MCF 10A (cell line): ENCODE measurements around the gene GNAO1. TPM values are rescaled to one million over a fixed set of nuclear protein-coding genes. Genes with fewer than 3 reads are reported as not detected.

Source experiments
- BruUV-seq: library from RNA; stranded (reverse); fragments of 400-500 nt; replicated peaks from 2 replicates; lab custom pipeline; 2021; lab: Mats Ljungman, UMichigan
- CTCF ChIA-PET: fragments of 300-600 bp; sonication (Branson Sonifier 250); formaldehyde crosslinking; extraction: SDS; loops from one replicate; lab custom pipeline; 2021; ENCODE audit warnings: antibody characterized with exemption, inconsistent platforms; lab: Yijun Ruan, JAX
- POLR2A ChIA-PET: fragments of 300-600, 350-650 bp; sonication (Branson Sonifier 250); formaldehyde crosslinking; extraction: SDS; loops from one replicate; lab custom pipeline; 2020; ENCODE audit warnings: antibody characterized with exemption, inconsistent platforms; lab: Yijun Ruan, JAX
- DNase-seq: peaks from one replicate; pipeline ENCODE4 v3.0.0-alpha.2; 2018; ENCODE audit not compliant: unreplicated experiment
- H3K27ac Mint-ChIP-seq: one replicate; pipeline ENCODE4 v1.8.0; 2022; ENCODE audit warnings: mild to moderate bottlenecking, low read depth, mixed read lengths; ENCODE audit not compliant: unreplicated experiment
- H3K27me3 Mint-ChIP-seq: one replicate; pipeline ENCODE4 v1.8.0; 2022; ENCODE audit warnings: mixed read lengths; ENCODE audit not compliant: insufficient read depth, unreplicated experiment
- H3K36me3 Mint-ChIP-seq: one replicate; pipeline ENCODE4 v1.8.0; 2022; ENCODE audit warnings: mild to moderate bottlenecking, moderate library complexity, mixed read lengths; ENCODE audit not compliant: insufficient read depth, unreplicated experiment
- H3K4me1 Mint-ChIP-seq: one replicate; pipeline ENCODE4 v1.8.0; 2022; ENCODE audit warnings: mixed read lengths; ENCODE audit not compliant: insufficient read depth, unreplicated experiment
- H3K4me3 Mint-ChIP-seq: one replicate; pipeline ENCODE4 v1.8.0; 2022; ENCODE audit warnings: mild to moderate bottlenecking, moderate library complexity, mixed read lengths; ENCODE audit not compliant: unreplicated experiment
- H3K9me3 Mint-ChIP-seq: one replicate; pipeline ENCODE4 v1.8.0; 2022; ENCODE audit warnings: mixed read lengths; ENCODE audit not compliant: unreplicated experiment
- intact Hi-C: fragments of 100-400 bp; cut with micrococcal nuclease; formaldehyde crosslinking; loops from 2 replicates; pipeline ENCODE4 v1.14.1; 2022
- total RNA-seq: library from RNA; stranded (reverse); gene quantifications from 2 replicates; pipeline ENCODE4 v1.2.3, GENCODE V29; 2022
- TF ChIP-seq, protein P1 (sequence below): fragments of 200-600 bp; IDR thresholded peaks from one replicate; pipeline ENCODE4 v1.8.0; 2022; ENCODE audit warnings: antibody characterized with exemption, mild to moderate bottlenecking; ENCODE audit not compliant: unreplicated experiment

Gene GNAO1
- total RNA-seq, 1 experiment from 2014 or later, result 0.44 TPM

DNA sequence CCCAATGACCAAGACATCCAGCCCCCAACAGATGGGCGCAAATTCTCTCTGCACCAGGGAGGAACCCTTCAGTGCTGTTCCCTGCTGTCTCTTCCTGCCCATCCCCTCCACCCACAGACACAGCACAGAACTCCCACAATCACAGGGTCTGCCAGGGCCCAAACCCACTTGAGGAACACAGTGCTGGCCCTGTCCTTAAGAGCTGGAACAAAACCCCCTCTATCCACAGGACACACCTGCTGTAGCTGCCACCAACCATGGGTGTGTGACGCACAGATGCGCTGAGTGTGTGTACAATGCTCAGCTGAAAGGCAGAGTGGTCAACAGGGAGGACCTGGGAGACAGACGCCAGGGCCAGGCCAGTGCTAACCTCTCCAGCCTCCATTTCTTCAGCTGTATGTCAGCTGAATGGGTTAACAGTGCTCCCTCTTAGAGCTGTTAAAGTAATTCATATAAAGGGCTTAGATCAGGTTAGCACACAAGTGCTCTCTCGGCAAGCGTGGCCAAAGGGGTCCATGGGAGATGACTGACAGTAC, 172.0 kb downstream of the GNAO1 start:
- TF ChIP-seq, protein P1, sequence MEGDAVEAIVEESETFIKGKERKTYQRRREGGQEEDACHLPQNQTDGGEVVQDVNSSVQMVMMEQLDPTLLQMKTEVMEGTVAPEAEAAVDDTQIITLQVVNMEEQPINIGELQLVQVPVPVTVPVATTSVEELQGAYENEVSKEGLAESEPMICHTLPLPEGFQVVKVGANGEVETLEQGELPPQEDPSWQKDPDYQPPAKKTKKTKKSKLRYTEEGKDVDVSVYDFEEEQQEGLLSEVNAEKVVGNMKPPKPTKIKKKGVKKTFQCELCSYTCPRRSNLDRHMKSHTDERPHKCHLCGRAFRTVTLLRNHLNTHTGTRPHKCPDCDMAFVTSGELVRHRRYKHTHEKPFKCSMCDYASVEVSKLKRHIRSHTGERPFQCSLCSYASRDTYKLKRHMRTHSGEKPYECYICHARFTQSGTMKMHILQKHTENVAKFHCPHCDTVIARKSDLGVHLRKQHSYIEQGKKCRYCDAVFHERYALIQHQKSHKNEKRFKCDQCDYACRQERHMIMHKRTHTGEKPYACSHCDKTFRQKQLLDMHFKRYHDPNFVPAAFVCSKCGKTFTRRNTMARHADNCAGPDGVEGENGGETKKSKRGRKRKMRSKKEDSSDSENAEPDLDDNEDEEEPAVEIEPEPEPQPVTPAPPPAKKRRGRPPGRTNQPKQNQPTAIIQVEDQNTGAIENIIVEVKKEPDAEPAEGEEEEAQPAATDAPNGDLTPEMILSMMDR, result no peak
- Mint-ChIP-seq H3K9me3 (no peaks in the 10 kb centered on the region), H3K4me1 (no peaks in the 10 kb centered on the region), H3K27ac (no peak overlapping the region), H3K36me3 (peaks cover 39% of the 10 kb centered on the region), H3K4me3 (no peak overlapping the region), H3K27me3 (no peaks in the 10 kb centered on the region)
- intact Hi-C loops, result no loop called here
- CTCF ChIA-PET, result interaction anchor here (0.6 to 9.3 kb wide), 2 partner anchors 27 to 42 kb away, joined by 3 to 233 read pairs; no protein-coding TSS in a partner anchor
- BruUV-seq, result no TSS peak
- POLR2A ChIA-PET, result no interaction called here
- DNase-seq, result no peak

DNA sequence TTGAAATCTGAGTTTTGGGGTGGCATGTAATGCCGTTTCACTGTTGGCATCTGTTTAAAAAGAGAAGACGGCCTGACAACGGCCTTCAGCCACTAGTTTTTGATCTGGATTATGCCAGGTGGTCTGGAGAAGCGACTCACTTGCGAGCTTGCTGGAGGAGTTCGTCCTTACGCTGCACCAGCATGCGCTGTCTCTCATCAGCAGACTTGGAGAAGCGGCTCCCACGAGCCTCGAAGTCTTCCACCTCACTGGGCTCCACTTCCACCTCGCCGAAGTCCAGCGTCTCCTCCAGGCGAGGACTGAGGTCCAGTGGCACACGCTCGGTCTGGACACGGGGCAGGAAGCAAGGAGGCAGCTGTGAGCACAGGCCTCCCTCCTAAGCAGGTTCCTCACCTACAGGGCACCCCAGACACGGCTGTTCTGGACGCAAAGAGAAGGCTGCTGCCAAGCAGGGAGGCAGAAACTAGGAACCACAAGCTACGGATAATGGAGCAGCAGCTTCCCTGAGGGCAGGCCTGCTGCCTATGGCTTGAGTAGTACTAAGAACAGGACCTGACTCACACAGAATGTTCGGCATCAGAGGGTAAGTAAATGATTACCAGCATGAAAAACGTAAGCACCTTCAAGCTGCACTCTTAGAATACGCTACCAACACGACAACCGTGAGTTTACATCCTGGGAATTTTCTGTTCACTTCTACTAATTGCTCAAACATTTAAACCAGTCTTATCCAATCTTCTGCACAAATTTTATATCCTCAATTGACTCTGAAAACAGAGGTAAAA, 172.7 kb downstream of the GNAO1 start:
- intact Hi-C loops, result no loop called here
- BruUV-seq, result no TSS peak
- no peak for DNase-seq
- CTCF ChIA-PET, result interaction anchor here (0.6 to 9.3 kb wide), 4 partner anchors 8 to 101 kb away, joined by 3 to 233 read pairs (median 6); no protein-coding TSS in a partner anchor
- TF ChIP-seq, protein P1, result no peak
- POLR2A ChIA-PET, result no interaction called here
- H3K4me3 Mint-ChIP-seq, result no peak overlapping the region
- no peaks in the 10 kb centered on the region for H3K27me3 Mint-ChIP-seq
- H3K4me1 Mint-ChIP-seq, result no peaks in the 10 kb centered on the region
- H3K36me3 Mint-ChIP-seq, result peaks cover 46% of the 10 kb centered on the region
- no peaks in the 10 kb centered on the region for H3K9me3 Mint-ChIP-seq
- H3K27ac Mint-ChIP-seq, result no peak overlapping the region

DNA sequence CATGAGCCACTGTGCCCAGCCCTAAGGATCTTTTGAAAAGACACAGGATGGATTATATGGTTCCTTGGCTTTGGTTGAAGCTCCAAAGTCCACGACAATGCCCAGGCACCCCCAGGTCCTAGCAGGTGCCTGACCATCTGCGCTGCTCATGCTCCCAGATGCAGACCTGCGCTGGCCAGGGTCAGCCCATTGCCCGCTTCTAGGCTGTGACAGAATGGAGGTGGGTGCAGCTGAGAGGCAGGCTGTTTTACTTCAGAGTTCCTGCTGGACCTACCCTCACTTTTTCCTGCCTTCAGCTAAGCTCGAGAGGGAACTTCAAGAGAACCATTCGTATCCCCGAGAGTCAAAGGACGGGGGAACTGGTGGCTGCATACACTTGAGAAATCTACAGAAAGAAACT, 173.6 kb downstream of the GNAO1 start:
- ChIA-PET POLR2A (no interaction called here), CTCF (interaction anchor here (1.3 to 1.7 kb wide), 2 partner anchors 9 to 10 kb away, joined by 4 to 7 read pairs; no protein-coding TSS in a partner anchor)
- Mint-ChIP-seq H3K9me3 (no peaks in the 10 kb centered on the region), H3K36me3 (peaks cover 54% of the 10 kb centered on the region), H3K27me3 (no peaks in the 10 kb centered on the region), H3K27ac (no peak overlapping the region), H3K4me3 (no peak overlapping the region), H3K4me1 (no peaks in the 10 kb centered on the region)
- no peak for DNase-seq
- BruUV-seq, result no TSS peak
- TF ChIP-seq, protein P1, result no peak
- intact Hi-C loops, result no loop called here

DNA sequence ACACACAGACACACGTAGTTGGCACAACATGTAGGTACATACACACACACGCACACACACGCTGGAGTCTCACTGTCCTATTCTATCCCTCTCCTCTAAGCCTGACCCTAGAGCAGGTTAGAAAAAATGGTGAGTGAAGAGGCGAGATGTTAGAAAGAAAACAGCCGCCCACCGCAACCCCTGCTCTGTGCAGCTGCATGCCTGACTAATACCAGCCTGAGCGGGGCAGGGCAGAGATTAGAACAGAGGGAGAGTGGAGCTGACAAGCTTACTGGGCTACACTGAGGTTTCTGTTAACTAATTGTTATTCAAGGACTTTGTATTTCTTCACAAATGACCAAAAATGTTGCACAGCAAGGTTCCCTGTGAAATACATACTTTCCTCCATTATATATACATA, 174.3 kb downstream of the GNAO1 start:
- H3K27ac Mint-ChIP-seq, result no peak overlapping the region
- peaks cover 6% of the 10 kb centered on the region for H3K4me1 Mint-ChIP-seq
- H3K4me3 Mint-ChIP-seq, result no peak overlapping the region
- intact Hi-C loops, result no loop called here
- no TSS peak for BruUV-seq
- no peaks in the 10 kb centered on the region for H3K9me3 Mint-ChIP-seq
- DNase-seq, result no peak
- CTCF ChIA-PET, result interaction anchor here (1.7 to 2.0 kb wide), 2 partner anchors 9 kb away, joined by 7 read pairs; no protein-coding TSS in a partner anchor
- POLR2A ChIA-PET, result no interaction called here
- H3K27me3 Mint-ChIP-seq, result no peaks in the 10 kb centered on the region
- H3K36me3 Mint-ChIP-seq, result peaks cover 49% of the 10 kb centered on the region
- TF ChIP-seq, protein P1, result no peak
